K562 (cell line): Measurements from ENCODE around the gene PPHLN1. TPM values are rescaled to one million over a fixed set of nuclear protein-coding genes. Genes with fewer than 3 reads are reported as not detected.

Experiments
- E4F1 ChIP-seq: fragments of 250-450 bp; sonication (Bioruptor Pico); IDR thresholded peaks from 2 replicates; pipeline ENCODE4 v1.5.0; 2021; ENCODE audit warnings: mild to moderate bottlenecking, borderline replicate concordance
- ETV1 ChIP-seq: fragments of 450-650 bp; conservative IDR thresholded peaks from 2 replicates; pipeline ENCODE4 v1.6.1; 2016; ENCODE audit warnings: missing genetic modification characterization, control low read depth, low read depth, missing compliant biosample characterization
- L3MBTL2 ChIP-seq: fragments of 450-650 bp; IDR thresholded peaks from 2 replicates; pipeline ENCODE4 v1.6.1; 2016; ENCODE audit warnings: mild to moderate bottlenecking, moderate library complexity
- RAD21 ChIP-seq, 2 experiments: fragments of 250-450 bp in 1 of 2; fragments of 450-650 bp in 1 of 2; sonication (Bioruptor Pico) in 1 of 2; formaldehyde crosslinking in 1 of 2; IDR thresholded peaks in 1 of 2; conservative IDR thresholded peaks in 1 of 2; 2 replicates each; pipeline versions ENCODE4 v1.4.0 to v1.8.0; 2020 to 2022; ENCODE audit warnings: mild to moderate bottlenecking in 2 of 2, moderate library complexity in 1 of 2
- RUNX1 ChIP-seq: sonication (generic); IDR thresholded peaks from 2 replicates; pipeline ENCODE4 v1.6.1; 2016; ENCODE audit warnings: antibody characterized with exemption, low read depth
- ZFPM2 ChIP-seq: fragments of 250-450 bp; sonication (Bioruptor Pico); IDR thresholded peaks from 2 replicates; pipeline ENCODE4 v1.5.1; 2022; ENCODE audit warnings: mild to moderate bottlenecking
- ZNF212 ChIP-seq: fragments of 450-650 bp; formaldehyde crosslinking; IDR thresholded peaks from 2 replicates; pipeline ENCODE4 v1.4.0; 2020; ENCODE audit warnings: mild to moderate bottlenecking
- ZNF584 ChIP-seq: fragments of 200-800 bp; sonication (Bioruptor generic); IDR thresholded peaks from 2 replicates; pipeline ENCODE4 v1.6.1; 2016; ENCODE audit warnings: low read depth, mild to moderate bottlenecking, missing genetic modification characterization, missing compliant biosample characterization
- polyA plus RNA-seq, 8 experiments: library from polyadenylated mRNA; depleted of rRNA in 4 of 8; stranded (reverse) in 5 of 8; unstranded in 3 of 8; fragments of >200 nt; fragmentation: Nextera tagmentation in 2 of 8; fragmentation: Illumina TruSeq in 1 of 8; extraction: Ambion mirVana in 2 of 8; extraction: Trizol in 1 of 8; gene quantifications; 2 replicates each; pipeline versions ENCODE4 v1.2.1 to v1.2.3, GENCODE V29; 2011 to 2014; ENCODE audit warnings: inconsistent platforms in 1 of 8, missing spikeins in 1 of 8
- total RNA-seq, 7 experiments: library from RNA; depleted of rRNA in 6 of 7; stranded (reverse); fragments of >200 nt in 6 of 7; fragmentation: Illumina TruSeq in 2 of 7; extraction: Trizol in 2 of 7; gene quantifications; 2 replicates each; pipeline versions ENCODE4 v1.2.1 to v1.2.3, GENCODE V29; 2011 to 2021; ENCODE audit warnings: low replicate concordance in 1 of 7

Gene PPHLN1
- total and polyA plus RNA-seq, 9 of the 15 experiments (the other 6 are each of a cell fraction or from before 2014, with no cell fraction given) = 66.3 to 112 (median 93.6) TPM

DNA sequence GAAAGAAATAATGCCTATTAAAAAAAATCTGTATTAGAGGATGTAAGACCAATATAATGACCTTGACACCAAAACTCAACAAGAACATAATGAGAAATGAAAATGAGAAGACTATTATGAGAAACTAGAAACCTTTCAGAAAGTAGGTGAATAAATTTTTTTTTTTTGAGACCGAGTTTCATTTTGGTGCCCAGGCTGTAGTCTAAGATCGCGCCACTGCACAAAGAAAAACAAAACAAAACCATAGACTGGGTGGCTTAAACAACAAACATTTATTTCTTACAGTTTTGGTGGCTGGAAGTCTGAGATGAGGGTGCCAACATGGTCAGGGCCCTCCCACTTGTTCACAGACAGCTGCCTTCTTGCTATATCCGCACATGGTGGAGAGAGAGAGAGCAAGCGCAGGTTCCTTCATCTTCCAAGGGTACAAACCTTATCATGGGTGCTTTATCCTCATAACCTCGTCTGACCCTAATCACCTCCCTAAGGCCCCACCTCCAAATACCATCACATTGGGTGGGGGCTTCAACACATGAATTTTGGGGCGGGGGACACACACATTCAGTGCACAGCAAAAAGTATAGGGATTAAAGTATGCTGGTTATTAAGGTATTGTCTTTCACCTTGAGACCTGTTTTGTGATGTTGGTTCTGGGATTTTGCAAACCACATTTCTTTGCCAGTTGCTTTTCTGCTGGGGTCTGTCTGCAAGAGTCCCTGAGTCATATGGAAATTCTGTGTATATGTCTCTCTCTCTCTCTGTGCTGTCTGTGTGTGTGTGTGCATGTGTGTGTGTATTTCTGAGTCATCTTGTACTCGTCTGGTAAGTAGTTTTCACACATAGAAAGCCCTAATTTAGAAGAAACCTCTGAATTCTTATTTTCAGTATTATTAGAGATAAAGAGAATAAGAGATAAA, 26.3 kb upstream of the PPHLN1 start (continued):
- TF ChIP-seq E4F1 (CRISPR knock-in tag) (no peak), RAD21 (CRISPR knock-in tag; conservative IDR thresholded peaks at IDR 0.05 in 1 of 2, IDR thresholded peaks at IDR 0.05 in 1 of 2) (no peak), ZNF212 (CRISPR knock-in tag) (no peak), ZNF584 (CRISPR knock-in tag) (no peak), ETV1 (tag) (no peak), L3MBTL2 (no peak), RUNX1 (no peak), ZFPM2 (CRISPR knock-in tag) (no peak)
